GM12864 (cell line): ENCODE data around the gene MTM1.

Source experiments
- DNase-seq: peaks from one replicate; pipeline ENCODE4 v3.0.0-alpha.2; 2011; ENCODE audit warnings: low read depth
- H3K4me3 ChIP-seq: 2 replicates; pipeline ENCODE4 v1.5.1; 2011; ENCODE audit warnings: mild to moderate bottlenecking, low read depth, low read length, control low read depth
- TF ChIP-seq, protein P1 (sequence below): IDR thresholded peaks from 2 replicates; pipeline ENCODE4 v1.5.1; 2011; ENCODE audit warnings: low read depth, mild to moderate bottlenecking, moderate library complexity, low read length, control low read depth, inconsistent platforms; ENCODE audit errors: missing control alignments

MTM1 gene

GRCh38 chrX:150648296-150648940, 80.0 kb downstream of the MTM1 start:
- TF ChIP-seq, protein P1, sequence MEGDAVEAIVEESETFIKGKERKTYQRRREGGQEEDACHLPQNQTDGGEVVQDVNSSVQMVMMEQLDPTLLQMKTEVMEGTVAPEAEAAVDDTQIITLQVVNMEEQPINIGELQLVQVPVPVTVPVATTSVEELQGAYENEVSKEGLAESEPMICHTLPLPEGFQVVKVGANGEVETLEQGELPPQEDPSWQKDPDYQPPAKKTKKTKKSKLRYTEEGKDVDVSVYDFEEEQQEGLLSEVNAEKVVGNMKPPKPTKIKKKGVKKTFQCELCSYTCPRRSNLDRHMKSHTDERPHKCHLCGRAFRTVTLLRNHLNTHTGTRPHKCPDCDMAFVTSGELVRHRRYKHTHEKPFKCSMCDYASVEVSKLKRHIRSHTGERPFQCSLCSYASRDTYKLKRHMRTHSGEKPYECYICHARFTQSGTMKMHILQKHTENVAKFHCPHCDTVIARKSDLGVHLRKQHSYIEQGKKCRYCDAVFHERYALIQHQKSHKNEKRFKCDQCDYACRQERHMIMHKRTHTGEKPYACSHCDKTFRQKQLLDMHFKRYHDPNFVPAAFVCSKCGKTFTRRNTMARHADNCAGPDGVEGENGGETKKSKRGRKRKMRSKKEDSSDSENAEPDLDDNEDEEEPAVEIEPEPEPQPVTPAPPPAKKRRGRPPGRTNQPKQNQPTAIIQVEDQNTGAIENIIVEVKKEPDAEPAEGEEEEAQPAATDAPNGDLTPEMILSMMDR, result no peak
- DNase-seq, result no peak
- H3K4me3 ChIP-seq, result no peak overlapping the region

GRCh38 chrX:150649096-150649870, 80.9 kb downstream of the MTM1 start:
- TF ChIP-seq, protein P1, result no peak
- no peak overlapping the region for H3K4me3 ChIP-seq
- DNase-seq, result no peak

- TF ChIP-seq, protein P1, result no peak
- H3K4me3 ChIP-seq, result no peak overlapping the region
- no peak for DNase-seq
Observed at GRCh38 chrX:150651906-150652305, 83.5 kb downstream of the MTM1 start.

- no peak overlapping the region for H3K4me3 ChIP-seq
- DNase-seq, result no peak
- TF ChIP-seq, protein P1, result no peak
Observed at GRCh38 chrX:150655788-150656187, 87.4 kb downstream of the MTM1 start.

- no peak overlapping the region for H3K4me3 ChIP-seq
- no peak for DNase-seq
- TF ChIP-seq, protein P1, result no peak
Observed at GRCh38 chrX:150663073-150663472, 94.7 kb downstream of the MTM1 start.

GRCh38 chrX:150664290-150664689, 95.9 kb downstream of the MTM1 start:
- no peak overlapping the region for H3K4me3 ChIP-seq
- TF ChIP-seq, protein P1, result no peak
- DNase-seq, result no peak

GRCh38 chrX:150676221-150676620, 107.8 kb downstream of the MTM1 start:
- TF ChIP-seq, protein P1, result no peak
- H3K4me3 ChIP-seq, result no peak overlapping the region
- DNase-seq, result no peak
